A673 (cell line): ENCODE measurements around the gene PTGER1.

Source experiments
- CTCF ChIP-seq: fragments of 300-800, 200-600 bp; sonication (generic); conservative IDR thresholded peaks from 2 replicates; pipeline ENCODE4 v1.5.1; 2017; ENCODE audit warnings: low read depth, mild to moderate bottlenecking, antibody characterized with exemption, low read length, moderate library complexity, mixed read lengths
- EZH2 ChIP-seq: fragments of 200-600 bp; sonication (generic); IDR thresholded peaks from 2 replicates; pipeline ENCODE4 v1.6.1; 2017; ENCODE audit warnings: borderline replicate concordance, low read depth, mild to moderate bottlenecking, mixed read lengths, antibody characterized with exemption, low read length; ENCODE audit not compliant: poor library complexity, severe bottlenecking

GRCh38 chr19:14487370-14488125 is 12.4 kb upstream of the PTGER1 start:
- TF ChIP-seq CTCF (no peak), EZH2 (no peak)
